Left lobe of liver (tissue), 2 donors: ENCODE data around the gene PRKCH. TPM values are rescaled to one million over a fixed set of nuclear protein-coding genes. Genes with fewer than 3 reads are reported as not detected.

Experiments
- ATAC-seq: fragments of 200-7000 bp; cut with Tn5 transposase; one replicate; pipeline ENCODE4 v1.9.1; 2020; ENCODE audit warnings: mild to moderate bottlenecking, moderate library complexity
- DNase-seq: peaks from one replicate; pipeline ENCODE4 v3.0.0-alpha.2; 2020; ENCODE audit warnings: low spot score
- total RNA-seq: library from RNA; stranded (reverse); gene quantifications from one replicate; pipeline ENCODE4 v1.2.1, GENCODE V29; 2021
- donor health status: DM: no; HTN: no; CAD: no; lungs with moderate emphysema.
- donor health status: DM: no; HTN: yes; CAD: no.

PRKCH gene
- total RNA-seq, 1 donor from 2014 or later, result 6.4 TPM

DNA sequence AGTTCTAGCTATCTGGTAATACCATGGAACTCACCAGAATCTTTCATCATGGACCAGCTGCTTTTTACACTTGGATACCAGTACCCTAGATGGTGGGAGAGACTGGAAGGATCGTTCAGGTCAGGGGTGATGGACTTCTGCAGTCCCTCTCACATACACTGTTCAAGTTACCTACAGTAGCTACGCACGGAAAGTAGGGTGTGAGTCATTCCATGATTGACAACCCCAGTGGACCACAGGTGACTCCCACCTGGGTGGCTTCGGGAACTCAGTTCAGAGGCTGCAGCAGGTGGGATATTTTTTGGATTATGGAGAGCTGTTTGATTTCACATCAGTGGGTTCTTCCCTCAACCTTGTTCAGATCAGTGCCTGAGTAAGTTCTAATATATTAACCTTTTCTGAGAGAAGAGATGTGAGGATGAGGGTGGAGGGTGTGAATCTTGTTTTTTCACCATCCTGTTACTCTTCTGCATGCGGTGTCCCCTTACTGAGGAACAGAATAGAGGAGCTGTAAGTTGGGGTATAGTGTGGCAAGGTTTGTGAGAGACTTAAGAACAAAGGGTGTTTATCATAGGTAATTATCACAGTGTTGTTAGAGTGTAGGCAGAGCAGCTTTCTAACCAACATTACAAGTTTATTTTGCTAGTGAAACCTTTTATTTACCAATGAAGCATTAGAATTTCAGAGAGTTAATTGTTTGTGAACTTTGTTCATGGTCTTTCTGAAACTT, 39.6 kb downstream of the PRKCH start:
- DNase-seq (no peak), ATAC-seq (no peak)

DNA sequence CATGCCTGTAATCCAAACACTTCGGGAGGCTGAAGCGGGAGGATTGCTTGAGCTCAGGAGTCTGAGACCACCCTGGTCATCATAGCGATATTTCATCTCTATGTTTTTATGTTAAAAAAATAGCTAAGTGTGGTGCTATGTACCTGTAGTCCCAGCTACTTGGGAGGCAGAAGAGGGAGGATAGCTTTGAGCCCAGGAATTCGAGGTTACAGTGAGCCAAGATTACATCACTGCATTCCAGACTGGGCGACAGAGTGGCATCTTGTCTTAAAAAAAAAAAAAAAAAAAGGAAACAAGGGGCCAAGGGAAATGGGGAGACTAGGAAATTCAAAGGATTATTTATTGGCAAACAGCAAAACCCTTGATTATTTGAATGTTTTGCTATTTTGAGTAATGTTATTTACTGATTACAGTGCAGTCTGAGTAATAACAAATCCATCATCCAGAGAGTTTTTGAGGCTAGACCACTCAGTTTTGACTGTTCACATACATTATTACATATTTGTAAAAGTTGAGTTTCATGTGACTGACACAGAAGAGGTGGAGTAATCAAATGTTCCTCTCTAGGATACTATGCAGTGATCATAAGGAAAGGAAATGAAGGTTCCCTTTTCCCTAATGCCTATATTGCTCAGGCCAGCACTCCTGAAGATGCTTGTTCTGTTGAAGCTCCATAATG, 40.8 kb downstream of the PRKCH start:
- ATAC-seq (no peak), DNase-seq (no peak)

DNA sequence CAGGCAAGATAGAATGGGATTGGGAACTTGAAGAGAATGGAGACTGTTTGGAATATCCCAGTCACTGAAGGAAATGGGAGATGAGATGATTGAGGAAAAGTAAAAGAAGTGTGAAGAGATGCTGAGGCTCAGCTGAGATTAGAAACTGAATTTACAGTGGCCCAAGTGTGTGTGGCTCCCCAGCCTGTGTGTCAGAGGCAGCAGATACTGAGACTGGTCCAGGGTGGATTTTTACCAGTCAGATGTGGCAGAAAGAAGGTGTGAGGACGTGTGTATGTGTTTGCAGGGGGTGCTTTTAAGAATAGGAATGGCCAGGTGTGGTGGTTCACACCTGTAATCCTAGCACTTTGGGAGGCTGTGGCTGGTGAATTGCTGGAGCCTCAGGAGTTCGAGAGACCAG, 42.9 kb downstream of the PRKCH start:
- ATAC-seq, result no peak
- DNase-seq, result no peak

DNA sequence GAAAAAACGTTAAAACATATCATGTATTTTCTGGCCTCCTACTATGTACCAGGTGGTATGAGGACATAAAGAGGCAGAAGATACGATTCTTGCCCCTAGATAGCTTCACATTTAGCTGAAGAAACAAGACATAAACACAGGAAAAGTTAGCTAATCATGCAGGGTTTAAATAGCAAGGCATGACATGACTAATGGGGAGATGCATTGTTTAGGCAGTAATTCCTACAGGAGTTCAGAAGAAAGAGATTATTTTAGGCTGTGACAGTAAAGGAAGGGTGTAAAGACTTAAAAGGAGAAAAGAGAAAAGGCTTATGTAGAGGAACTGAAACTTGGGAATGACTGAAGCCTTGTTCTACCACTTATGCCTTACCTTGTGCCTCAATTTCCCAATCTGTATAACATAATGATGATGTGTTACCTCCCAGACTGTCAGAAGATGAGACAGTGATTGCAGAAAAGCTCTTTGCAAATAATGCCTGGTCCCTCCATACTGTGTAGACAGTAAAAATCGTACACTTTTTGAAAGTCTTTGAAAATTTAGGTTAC, 44.4 kb downstream of the PRKCH start:
- ATAC-seq (no peak), DNase-seq (no peak)

DNA sequence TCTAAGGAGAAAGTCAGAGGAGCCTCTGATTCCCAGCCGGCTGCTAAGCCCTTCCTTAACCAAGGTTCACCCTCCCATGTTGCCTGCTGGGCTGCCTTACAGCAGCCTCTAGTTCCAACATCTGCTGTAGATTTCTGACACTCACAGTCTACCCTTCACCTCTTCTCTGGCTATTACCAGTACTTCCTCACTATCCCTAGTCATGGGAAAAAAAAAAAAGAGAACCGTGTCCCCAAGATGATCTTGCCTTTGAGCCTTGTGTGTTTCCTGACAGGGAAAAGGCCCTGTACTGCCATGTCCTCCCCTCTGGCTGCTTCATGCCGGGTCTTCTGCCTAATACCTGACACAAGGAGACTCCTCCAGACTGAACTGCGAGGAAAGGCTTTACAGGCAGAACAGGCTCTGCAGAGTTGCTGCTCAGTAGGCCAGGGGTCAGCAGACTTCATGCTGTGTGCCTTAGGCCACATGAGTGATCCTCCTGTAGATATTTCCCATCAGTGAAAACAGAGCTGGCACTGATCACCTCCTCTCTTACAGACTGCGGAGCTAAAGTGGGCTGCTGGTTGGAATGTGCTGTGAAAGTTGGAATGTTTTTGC, 46.8 kb downstream of the PRKCH start:
- peak; percentile 11 for ATAC-seq
- no peak for DNase-seq

DNA sequence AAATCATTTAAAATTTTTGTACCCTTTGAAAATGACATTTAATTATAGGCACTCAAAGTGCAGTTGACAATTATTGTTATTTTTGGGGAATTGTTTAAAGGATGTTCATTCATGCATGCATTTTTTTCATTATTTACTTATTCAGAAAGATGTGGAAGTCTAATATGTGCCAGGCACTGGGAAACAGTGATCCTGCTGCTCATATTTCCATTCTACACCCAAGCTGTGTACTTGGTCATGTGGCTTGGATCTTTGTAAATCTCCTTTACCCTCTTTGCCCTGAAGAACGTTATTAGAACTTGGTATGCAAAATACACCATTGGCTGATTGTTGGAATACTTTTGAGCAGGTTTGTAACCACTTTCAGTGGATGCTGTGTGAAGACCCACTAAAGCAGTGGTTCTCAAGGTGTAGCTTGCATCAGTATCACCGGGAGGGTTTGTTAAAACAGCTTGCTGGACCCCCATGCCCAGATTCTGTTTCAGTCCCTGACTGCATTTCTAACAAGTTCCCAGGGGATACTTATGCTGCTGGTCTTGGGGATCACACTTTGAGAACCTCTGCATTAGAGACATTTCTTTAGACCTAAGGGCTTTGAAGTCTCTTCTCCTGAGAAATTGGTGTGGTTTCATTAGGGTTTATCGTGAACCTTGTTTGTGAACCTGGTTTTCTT, 47.5 kb downstream of the PRKCH start:
- DNase-seq, result no peak
- no peak for ATAC-seq

DNA sequence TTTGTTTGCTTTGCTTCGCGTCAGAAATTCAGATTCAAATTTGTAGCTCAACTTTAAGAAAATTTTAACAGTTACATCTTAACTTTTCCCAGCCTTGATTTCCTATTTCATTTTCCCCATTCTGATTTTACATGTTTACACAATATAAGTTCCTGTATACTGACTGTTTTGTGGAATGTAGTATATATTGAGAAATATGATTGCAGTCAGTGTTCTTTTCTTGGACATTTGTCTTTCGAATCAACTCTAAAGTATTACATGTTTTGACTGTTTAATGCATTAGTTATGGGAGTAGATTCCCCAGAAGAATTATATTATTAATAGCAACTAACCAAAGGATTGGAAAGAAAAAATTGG, 48.1 kb downstream of the PRKCH start:
- DNase-seq, result no peak
- ATAC-seq, result no peak

DNA sequence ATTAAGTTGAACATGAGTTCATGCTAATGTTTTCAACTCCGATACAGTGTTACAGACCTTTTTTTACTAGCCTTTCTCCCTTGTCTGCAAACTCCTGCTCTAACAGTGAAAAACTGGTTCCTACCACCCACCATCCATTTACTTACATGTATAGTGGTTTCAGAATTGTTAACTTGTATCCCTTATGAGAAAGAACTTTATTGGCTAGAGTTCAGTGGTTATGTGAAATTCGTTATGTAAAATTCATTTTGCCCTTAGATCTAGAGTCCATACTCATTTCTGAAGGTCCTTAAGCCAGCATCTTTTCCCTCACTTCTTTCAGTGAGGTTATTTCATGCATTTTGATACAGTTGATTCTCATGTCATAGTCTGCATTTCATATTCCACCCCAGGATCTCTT, 51.0 kb downstream of the PRKCH start:
- no peak for ATAC-seq

DNA sequence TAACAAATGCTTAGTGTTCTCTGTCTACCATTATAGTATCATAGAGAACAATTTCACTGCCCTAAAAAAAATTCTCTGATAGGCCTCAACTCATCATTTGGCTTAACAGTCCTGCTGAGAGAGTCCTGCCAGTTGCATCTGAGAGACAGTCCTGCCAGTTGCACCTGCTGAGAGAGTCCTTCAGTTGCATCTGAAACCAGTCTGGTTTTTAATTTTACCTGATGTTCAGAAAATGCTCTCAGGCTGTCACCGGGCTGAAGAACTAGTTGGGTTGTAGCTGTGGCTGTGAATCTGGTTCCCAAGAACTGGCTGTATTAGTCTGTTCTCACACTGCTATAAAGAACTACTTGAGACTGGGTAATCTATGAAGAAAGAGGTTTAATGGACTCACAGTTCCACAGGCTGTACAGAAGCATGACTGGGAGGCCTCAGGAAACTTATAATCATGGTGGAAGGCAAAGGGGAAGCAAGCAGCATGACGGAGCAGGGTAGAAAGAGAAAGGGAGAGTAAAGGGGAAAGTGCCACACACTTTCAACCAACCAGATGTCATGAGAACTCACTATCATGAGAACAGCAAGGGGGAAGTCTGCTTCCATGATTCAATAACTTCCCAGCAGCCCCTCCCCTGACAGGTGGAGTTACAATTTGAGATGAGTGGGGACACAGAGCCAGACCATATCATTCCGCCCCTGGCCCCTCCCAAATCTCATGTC, 51.6 kb downstream of the PRKCH start:
- DNase-seq (no peak), ATAC-seq (no peak)

More for the DNA sequence above, 51.0 kb downstream of the PRKCH start:
- DNase-seq, result no peak

DNA sequence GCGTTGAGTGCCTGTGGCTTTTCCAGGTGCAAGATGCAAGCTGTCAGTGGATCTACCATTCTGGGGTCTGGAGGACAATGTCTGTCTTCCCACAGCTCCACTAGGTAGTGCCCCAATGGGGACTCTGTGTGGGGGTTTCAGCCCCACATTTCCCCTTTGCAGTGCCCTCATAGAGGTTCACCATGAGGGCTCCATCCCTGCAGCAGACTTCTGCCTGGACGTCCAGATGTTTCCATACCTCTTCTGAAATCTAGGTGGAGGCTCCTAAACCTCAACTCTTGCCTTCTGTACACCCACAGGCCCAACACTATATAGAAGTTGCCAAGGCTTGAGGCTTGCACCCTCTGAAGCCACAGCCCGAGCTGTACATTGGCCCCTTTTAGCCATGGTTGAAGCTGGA, 52.9 kb downstream of the PRKCH start:
- no peak for DNase-seq
- ATAC-seq, result no peak

DNA sequence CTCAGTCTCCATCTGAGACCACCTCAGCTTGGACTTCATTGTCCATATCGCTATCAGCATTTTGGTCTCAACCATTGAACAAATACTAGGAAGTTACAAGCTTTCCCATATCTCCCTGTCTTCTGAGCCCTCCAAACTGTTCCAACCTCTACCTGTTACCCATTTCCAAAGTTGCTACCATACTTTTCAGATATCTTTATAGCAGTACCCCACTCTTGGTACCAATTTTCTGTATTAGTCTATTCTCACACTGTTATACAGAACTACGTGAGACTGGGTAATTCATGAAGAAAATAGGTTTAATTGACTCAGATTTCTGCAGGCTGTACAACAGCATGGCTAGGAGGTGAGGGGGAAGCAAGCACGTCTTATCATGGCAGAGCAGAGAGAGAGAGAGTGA, 53.8 kb downstream of the PRKCH start:
- DNase-seq (no peak), ATAC-seq (no peak)

DNA sequence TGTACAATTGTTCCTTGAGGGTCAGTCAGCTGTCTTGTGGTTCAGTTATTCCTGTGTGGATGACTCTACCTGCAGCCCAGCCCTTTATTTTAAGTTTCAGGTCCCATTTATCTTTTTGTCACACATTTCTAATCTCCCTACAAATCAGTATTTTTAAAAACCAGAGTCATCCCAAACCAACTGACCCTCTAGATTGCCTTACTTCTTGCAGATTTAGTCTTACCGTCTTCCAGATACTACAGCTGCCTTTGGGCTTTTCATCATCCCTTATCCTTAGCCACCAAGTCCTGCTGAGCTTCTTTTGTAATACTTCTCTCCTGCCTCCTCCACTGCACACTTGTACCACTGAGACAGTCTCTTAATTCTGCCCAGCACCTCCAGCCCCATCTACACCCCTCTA, 54.9 kb downstream of the PRKCH start:
- DNase-seq (no peak), ATAC-seq (no peak)

DNA sequence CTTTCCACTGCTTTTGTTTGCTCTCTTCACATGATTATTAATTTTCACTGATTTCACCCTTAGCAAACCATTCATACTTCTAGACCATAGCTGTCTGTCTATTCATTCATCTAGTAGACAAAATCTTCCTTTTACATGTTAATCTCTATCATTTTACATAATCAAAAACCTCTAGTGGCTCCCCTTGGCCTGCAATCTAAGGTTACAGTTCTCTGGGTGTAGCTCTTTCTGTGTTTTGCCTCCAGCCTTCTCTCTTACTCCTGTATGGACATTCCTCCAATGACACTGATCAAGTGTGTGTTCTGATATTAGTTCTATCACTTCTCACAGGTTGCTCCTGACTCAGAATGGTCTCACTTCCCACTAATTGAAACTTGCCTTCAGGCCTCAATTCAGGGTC, 56.4 kb downstream of the PRKCH start:
- ATAC-seq (no peak), DNase-seq (no peak)

DNA sequence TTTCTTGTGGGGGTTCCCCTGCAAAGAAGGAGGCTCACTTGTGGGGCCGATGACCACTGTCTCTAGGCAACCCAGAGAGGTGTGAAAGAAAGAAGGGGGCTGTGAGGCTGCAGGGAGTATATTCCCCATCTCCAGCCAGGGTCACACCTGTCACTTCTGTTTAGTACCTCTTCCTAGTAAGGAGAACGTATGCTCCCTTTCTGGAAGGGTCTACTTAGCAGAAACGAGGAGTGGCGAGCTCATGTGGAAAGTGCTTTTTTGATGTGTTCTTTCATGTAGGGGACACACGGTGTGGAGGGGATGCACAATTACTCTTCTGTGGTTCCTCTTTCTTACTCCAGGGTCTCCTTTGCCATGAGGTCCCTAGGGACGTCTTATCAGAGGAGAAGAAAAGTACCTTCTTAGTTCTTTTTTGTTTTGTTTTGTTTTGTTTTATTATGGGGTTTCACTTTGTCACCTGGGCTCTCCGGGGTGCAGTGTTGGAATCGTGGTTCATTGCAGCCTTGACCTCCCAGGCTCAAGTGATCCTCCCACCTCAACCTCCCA, 58.3 kb downstream of the PRKCH start:
- DNase-seq (no peak), ATAC-seq (no peak)

DNA sequence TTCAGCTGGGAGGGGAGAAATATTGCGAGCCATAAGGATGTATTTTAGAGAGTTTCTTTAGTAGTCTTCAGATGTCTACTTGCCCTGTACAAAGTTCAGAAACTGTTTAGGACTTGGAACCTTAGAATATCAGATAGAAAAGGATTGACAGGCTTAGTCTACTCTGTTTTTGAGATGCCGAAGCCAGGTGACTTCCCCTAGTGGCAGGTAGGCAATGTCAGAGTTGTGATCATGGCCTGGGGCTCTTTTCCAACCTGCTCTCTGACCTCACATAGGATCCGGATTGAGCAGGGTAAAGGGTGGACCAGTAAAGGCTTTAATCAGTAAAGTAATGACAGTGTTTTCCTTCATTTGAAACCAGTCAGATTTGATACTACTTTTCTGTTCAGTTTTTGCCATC, 59.6 kb downstream of the PRKCH start:
- DNase-seq (no peak), ATAC-seq (no peak)

DNA sequence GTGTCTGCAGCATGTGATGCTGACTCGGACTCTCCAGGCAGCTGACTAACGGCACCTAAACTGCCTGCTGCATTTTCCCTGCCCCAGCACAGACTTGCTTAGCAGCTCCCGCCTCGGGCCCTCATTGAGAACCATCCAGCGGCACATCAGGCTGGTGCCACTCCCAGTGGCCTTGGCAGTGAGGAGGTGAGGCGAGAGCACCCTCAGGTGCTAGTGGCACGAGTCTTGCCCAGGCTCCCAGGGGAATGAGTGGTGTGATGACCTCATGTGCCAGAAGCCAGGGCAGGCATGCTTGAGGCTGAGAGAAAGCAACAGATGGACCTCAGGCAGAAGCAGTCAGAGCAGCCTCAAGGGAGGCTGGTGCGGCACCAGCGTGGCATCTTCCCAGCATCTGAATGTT, 60.2 kb downstream of the PRKCH start:
- DNase-seq (no peak), ATAC-seq (no peak)

DNA sequence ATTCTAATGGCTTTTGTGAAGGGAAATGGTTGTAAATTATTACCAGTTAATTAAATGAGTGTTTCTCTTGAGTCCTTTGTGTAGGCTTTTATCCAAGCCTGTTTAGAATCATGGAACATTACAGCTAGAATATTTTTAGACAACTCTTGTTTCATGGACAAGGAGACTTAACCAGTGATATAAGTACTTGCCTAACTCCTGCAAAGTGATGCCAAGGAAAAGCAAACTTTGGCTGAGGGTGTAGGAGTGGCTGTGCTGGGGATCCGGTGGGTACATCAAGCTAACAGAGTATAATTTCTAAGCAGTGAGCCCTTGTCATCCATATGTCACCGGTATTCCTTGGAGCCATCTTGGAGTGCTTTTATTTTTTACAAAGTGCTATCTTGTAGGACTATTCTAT, 61.5 kb downstream of the PRKCH start:
- ATAC-seq, result no peak
- no peak for DNase-seq

DNA sequence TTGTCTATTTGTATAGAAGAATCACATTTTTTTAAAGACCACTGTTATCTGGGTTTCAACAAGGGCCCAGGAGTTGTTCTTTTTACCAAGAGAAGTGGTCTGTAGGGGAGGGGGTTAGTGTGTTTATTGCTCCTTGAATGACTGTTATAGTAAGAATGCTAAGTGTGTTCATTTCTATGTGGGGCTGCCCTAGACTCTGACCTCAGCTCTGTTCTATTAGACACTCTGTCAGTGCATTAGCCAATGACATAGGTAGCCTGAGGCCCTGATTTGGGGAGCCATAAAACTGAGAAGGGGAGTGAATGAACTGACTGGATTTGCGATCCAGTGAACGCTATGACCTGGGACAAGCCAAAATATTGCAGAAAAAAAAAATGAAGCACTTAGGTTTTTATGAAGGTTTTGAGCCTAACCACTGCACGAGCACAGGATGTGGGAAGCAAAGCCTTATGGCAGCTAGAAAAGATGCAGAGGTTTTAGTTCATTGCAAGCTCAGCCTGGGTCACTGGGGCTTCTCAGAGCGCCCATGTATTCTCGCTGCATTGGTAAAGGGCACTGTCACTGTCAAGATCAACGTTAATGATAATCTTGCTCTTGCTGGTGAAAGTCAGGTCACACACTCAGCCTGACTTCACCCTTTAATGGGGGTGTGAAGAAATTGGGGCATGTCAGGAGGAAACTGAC, 63.8 kb downstream of the PRKCH start:
- no peak for ATAC-seq

DNA sequence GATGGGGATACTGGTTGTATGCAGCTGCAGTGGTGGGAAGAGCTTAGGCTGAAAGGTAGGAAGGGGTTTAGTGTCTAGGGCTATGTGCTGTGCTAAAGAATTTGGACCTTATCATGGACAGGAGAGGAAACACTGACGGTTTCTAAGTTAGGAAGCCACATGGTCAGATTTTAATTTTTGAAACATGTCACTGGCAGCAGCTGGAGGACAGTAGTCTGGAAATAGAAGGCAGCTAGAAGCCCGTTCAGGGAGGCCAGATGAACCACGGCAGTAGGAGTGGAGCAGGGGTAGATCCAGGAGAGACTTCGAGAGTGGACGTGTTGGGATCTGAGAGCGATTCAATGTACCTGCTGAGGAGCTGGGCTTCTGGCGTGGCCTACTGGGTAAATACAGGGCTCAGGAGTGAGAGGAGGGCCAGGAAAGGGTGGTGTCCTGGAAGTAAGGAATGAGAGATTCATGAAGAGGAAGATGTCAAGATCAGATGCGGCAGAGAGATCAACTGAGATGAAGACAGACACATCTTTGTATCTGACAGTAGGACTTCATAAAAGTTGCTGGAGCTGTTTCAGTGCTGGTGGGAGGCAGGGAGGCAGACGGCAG, 64.9 kb downstream of the PRKCH start:
- DNase-seq (no peak), ATAC-seq (no peak)

More for the DNA sequence above, 63.8 kb downstream of the PRKCH start:
- no peak for DNase-seq

DNA sequence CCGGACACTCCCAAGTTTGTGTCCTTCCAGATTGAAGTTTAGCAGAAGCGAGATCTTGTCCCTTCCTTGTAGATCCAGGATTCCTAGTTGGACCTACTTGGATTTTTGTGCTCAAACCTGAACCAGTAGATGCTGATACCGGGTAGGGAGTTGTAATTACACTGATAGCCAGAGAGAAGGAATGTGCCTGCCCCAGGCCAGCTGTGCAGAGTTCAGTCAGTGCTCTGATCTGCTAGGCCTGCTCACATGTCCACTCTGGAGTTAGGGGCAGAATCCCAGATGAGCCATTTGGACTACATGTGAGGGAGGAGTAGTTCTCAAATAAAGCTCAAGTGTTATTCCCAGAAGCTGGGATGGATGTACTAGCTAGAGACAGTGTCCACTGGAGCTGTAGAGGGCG, 65.7 kb downstream of the PRKCH start:
- DNase-seq, result no peak

More for the DNA sequence above, 65.7 kb downstream of the PRKCH start:
- no peak for ATAC-seq
